Type B pancreatic cell (in vitro differentiated cells): ENCODE data around the gene PROK1. TPM values are rescaled to one million over a fixed set of nuclear protein-coding genes. Genes with fewer than 3 reads are reported as not detected.
A peak's percentile ranks its signal among the peaks of the same experiment; 100 is the strongest.

Experiments
- DNase-seq: peaks from one replicate; pipeline ENCODE4 v3.0.0; 2021; ENCODE audit warnings: mixed read lengths; ENCODE audit not compliant: unreplicated experiment; ENCODE audit errors: extremely low spot score
- H3K27ac Mint-ChIP-seq: 2 replicates; pipeline ENCODE4 v1.8.0; 2021; ENCODE audit warnings: mild to moderate bottlenecking, mixed read lengths
- H3K27me3 Mint-ChIP-seq: 2 replicates; pipeline ENCODE4 v1.8.0; 2021; ENCODE audit warnings: mixed read lengths
- H3K36me3 Mint-ChIP-seq: 2 replicates; pipeline ENCODE4 v1.8.0; 2021; ENCODE audit warnings: mixed read lengths
- H3K4me1 Mint-ChIP-seq: one replicate; pipeline ENCODE4 v1.8.0; 2021; ENCODE audit warnings: mixed read lengths; ENCODE audit not compliant: unreplicated experiment
- H3K4me3 Mint-ChIP-seq: 2 replicates; pipeline ENCODE4 v1.8.0; 2021; ENCODE audit warnings: mild to moderate bottlenecking, mixed read lengths
- H3K9me3 Mint-ChIP-seq: 2 replicates; pipeline ENCODE4 v1.8.0; 2021; ENCODE audit warnings: mixed read lengths
- total RNA-seq: library from RNA; stranded (reverse); gene quantifications from 2 replicates; pipeline ENCODE4 v1.2.1, GENCODE V29; 2021; ENCODE audit warnings: low replicate concordance
- TF ChIP-seq, protein P1 (sequence below): fragments of 200-600 bp; sonication (generic); conservative IDR thresholded peaks from 2 replicates; pipeline ENCODE4 v1.5.0; 2021; ENCODE audit warnings: antibody characterized with exemption, mild to moderate bottlenecking

The PROK1 gene
- total RNA-seq, 1 donor from 2014 or later = 0.29 TPM

DNA sequence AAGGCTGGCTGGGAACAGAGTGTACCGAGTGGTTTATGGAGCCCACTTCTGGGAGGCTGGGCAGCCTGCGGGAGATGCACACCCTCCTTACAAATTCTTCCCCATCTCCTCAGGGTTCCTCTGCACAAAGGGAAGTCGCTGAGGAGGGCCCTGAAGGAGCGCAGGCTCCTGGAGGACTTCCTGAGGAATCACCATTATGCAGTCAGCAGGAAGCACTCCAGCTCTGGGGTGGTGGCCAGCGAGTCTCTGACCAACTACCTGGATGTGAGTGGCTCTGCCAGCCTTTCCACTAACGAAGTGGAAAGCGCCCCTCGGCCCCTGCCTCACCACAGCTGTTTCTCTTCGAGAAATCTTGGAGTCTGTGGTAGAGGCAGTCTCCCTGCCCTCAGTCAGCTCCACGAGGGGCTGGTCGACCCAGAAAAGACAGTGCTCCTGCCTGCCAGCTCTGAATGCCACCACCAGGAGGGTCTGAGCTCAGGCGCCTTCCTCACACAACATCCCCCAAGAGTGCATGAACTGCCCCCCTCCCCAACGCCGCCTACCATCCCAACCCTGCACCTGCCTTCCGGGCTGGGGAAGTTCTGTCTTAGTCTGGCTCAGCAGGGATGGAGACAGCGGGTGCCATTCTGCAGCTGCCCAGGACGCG is 31.8 kb downstream of the PROK1 start:
- DNase-seq = no peak
- no peaks in the 10 kb centered on the region for H3K4me1 Mint-ChIP-seq
- H3K9me3 Mint-ChIP-seq = no peaks in the 10 kb centered on the region
- peaks cover 35% of the 10 kb centered on the region for H3K27me3 Mint-ChIP-seq
- no peaks in the 10 kb centered on the region for H3K36me3 Mint-ChIP-seq
- TF ChIP-seq, protein P1, sequence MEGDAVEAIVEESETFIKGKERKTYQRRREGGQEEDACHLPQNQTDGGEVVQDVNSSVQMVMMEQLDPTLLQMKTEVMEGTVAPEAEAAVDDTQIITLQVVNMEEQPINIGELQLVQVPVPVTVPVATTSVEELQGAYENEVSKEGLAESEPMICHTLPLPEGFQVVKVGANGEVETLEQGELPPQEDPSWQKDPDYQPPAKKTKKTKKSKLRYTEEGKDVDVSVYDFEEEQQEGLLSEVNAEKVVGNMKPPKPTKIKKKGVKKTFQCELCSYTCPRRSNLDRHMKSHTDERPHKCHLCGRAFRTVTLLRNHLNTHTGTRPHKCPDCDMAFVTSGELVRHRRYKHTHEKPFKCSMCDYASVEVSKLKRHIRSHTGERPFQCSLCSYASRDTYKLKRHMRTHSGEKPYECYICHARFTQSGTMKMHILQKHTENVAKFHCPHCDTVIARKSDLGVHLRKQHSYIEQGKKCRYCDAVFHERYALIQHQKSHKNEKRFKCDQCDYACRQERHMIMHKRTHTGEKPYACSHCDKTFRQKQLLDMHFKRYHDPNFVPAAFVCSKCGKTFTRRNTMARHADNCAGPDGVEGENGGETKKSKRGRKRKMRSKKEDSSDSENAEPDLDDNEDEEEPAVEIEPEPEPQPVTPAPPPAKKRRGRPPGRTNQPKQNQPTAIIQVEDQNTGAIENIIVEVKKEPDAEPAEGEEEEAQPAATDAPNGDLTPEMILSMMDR = no peak
- no peak overlapping the region for H3K27ac Mint-ChIP-seq
- H3K4me3 Mint-ChIP-seq = no peak overlapping the region

DNA sequence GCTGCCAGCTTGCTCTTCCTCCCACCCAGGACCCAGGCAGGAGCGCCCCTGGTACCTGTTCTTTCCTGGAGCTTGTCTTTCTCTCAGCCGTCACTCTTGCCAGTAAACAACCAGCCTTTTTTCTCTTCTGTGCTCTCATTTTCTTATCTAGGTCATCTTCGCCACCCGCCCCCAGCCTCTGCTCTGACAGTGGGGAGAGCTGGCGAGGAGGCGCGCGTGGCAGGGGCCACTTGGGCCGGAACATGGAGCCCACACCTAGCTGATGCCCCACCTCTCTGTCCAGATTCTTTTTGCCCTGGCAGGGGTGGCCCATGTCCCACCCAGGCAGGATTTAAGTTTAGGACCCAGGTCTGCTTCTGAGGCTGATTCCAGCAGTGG is 32.3 kb downstream of the PROK1 start:
- no peak for DNase-seq
- Mint-ChIP-seq H3K27ac (no peak overlapping the region), H3K4me3 (no peak overlapping the region), H3K4me1 (no peaks in the 10 kb centered on the region), H3K27me3 (peaks cover 35% of the 10 kb centered on the region), H3K9me3 (no peaks in the 10 kb centered on the region), H3K36me3 (no peaks in the 10 kb centered on the region)
- TF ChIP-seq, protein P1 = no peak

DNA sequence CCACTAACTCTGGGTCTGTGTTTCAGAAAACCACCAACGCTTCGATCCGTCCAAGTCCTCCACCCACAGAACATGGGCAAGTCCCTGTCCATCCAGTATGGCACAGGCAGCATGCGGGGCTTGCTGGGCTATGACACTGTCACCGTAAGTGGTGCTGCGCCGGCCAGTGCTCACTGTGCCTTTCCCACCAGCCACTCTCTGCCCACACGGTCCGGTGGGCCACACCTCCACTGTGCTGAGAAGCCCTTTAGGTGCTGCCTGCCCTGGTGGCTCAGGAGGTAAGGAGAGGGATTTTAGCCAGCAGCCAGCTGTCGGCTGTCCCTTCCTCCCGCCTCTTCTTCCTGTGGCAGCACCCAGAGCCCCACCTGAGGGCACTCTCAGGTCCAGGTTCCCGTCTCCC is 33.9 kb downstream of the PROK1 start:
- no peaks in the 10 kb centered on the region for H3K9me3 Mint-ChIP-seq
- H3K36me3 Mint-ChIP-seq = no peaks in the 10 kb centered on the region
- peaks cover 35% of the 10 kb centered on the region for H3K27me3 Mint-ChIP-seq
- H3K4me1 Mint-ChIP-seq = no peaks in the 10 kb centered on the region
- DNase-seq = no peak
- TF ChIP-seq, protein P1 = no peak
- H3K4me3 Mint-ChIP-seq = no peak overlapping the region
- H3K27ac Mint-ChIP-seq = no peak overlapping the region

DNA sequence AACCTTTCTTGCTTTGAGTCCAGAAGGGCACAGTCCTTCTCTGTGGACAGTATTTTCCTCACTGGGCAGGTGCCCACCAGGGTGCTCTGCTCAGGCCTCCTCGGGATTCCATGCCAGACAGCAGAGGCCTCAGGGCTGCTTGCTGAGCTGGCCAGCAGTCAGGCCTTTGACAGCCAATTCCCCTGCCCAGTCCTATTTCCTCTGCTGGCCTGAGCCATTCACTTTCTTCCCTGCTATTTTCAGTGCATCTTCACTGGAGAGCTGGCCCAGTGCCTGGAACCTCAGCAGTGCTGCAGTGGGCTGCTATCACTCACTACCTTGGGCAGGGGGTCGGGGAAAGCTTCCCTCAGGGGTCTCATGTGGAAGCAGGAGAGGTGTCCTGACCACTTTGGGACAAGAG is 34.8 kb downstream of the PROK1 start:
- TF ChIP-seq, protein P1 = no peak
- Mint-ChIP-seq H3K9me3 (no peaks in the 10 kb centered on the region), H3K36me3 (no peaks in the 10 kb centered on the region), H3K27ac (no peak overlapping the region), H3K4me1 (no peaks in the 10 kb centered on the region), H3K4me3 (no peak overlapping the region), H3K27me3 (peaks cover 35% of the 10 kb centered on the region)
- no peak for DNase-seq

DNA sequence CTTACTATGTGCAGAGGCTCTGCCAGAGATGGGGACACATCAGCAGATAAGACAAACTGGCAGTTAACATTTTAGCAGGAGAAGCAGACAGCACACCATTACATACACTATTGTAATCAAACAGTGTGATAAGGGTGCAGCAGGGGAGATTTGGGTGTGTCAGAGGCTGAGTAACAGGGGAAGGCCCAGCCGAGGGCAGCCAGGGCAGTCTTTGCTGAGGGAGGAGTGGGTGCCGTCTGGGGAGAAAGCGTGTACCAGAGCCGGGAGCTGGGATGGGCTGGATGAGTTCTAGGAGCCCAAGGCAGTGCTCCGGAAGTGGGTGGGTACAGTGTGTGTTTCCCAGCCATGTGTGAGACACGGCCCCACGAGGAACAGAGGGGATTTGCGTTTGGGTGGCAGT is 36.8 kb downstream of the PROK1 start:
- no peak overlapping the region for H3K4me3 Mint-ChIP-seq
- H3K27me3 Mint-ChIP-seq = peaks cover 31% of the 10 kb centered on the region
- H3K9me3 Mint-ChIP-seq = no peaks in the 10 kb centered on the region
- no peak for DNase-seq
- no peaks in the 10 kb centered on the region for H3K4me1 Mint-ChIP-seq
- peak overlapping the region; percentile 25 for H3K27ac Mint-ChIP-seq
- TF ChIP-seq, protein P1 = no peak
- H3K36me3 Mint-ChIP-seq = no peaks in the 10 kb centered on the region

DNA sequence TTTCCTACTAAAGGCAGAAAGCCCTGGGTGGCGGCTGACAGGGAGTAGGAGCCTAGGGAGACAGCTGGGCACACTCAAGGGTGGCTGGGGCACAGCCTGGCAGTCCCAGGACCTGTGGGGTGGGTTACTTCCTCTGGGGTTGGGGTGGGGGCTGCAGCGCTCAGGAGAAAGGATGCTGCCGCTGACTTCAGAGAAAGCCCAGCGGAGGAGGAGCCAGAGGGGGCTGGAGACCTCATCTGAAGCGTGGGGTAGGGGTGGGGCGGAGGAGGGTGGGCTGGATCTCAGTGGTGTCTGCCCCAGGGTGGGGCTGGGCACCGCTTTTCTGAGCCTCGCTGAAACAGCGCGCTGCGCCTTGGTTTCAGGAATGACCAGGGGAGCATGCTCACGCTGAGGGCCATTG is 37.2 kb downstream of the PROK1 start:
- TF ChIP-seq, protein P1 = no peak
- Mint-ChIP-seq H3K4me3 (no peak overlapping the region), H3K36me3 (no peaks in the 10 kb centered on the region), H3K4me1 (no peaks in the 10 kb centered on the region), H3K9me3 (no peaks in the 10 kb centered on the region), H3K27me3 (peaks cover 29% of the 10 kb centered on the region), H3K27ac (no peak overlapping the region)
- DNase-seq = no peak
